Sigmoid colon (tissue), 7 donors: Measurements from ENCODE around the gene STARD9. TPM values are rescaled to one million over a fixed set of nuclear protein-coding genes. Genes with fewer than 3 reads are reported as not detected.

ENCODE experiments used
- DNase-seq: peaks from one replicate; pipeline ENCODE4 v3.0.0-alpha.2; 2019
- H3K27ac ChIP-seq, 4 donors: fragments of 200-600 bp; sonication (generic); one replicate each; pipeline ENCODE4 v1.5.1; 2016 to 2019; ENCODE audit warnings: mild to moderate bottlenecking in 1 of 4
- H3K27me3 ChIP-seq, 3 donors: fragments of 200-600 bp; sonication (generic); one replicate each; pipeline ENCODE4 v1.5.1; 2019; ENCODE audit warnings: mild to moderate bottlenecking in 1 of 3
- H3K36me3 ChIP-seq, 4 donors: fragments of 200-600 bp; sonication (generic); one replicate each; pipeline ENCODE4 v1.5.1; 2016 to 2019
- H3K4me1 ChIP-seq, 4 donors: fragments of 200-600 bp; sonication (generic); one replicate each; pipeline ENCODE4 v1.5.1; 2017 to 2019
- H3K4me3 ChIP-seq, 4 donors: fragments of 200-600 bp; sonication (generic); one replicate each; pipeline ENCODE4 v1.5.1; 2017 to 2019; ENCODE audit warnings: mild to moderate bottlenecking in 2 of 4, moderate library complexity in 1 of 4
- H3K9me3 ChIP-seq, 4 donors: fragments of 200-600 bp in 3 of 4; sonication (generic) in 3 of 4; one replicate each; pipeline versions ENCODE4 v1.5.1 to v1.6.1; 2013 to 2019
- EP300 ChIP-seq, 4 donors: sonication (generic); formaldehyde crosslinking; IDR thresholded peaks; one replicate each; pipeline ENCODE4 v1.6.1; 2017; ENCODE audit warnings: antibody characterized with exemption in 4 of 4
- POLR2A ChIP-seq, 2 donors: fragments of 450-650 bp; IDR thresholded peaks; one replicate each; pipeline ENCODE4 v1.6.1; 2016; ENCODE audit warnings: antibody characterized with exemption in 2 of 2, mild to moderate bottlenecking in 2 of 2, moderate library complexity in 2 of 2
- POLR2AphosphoS5 ChIP-seq, 4 donors: sonication (generic); formaldehyde crosslinking; IDR thresholded peaks; one replicate each; pipeline ENCODE4 v1.6.1; 2017; ENCODE audit warnings: antibody characterized with exemption in 4 of 4
- WGBS, 2 donors: extraction: QIAGEN DNeasy Blood & Tissue Kit; methylation state at CpG; one replicate each; pipeline ENCODE4 v1.1.7; 2013; 5-methylcytosine and 5-hydroxymethylcytosine counted together
- intact Hi-C: fragments of 100-400 bp; cut with DNase I; formaldehyde crosslinking; loops from one replicate; pipeline ENCODE4 v1.15.1; 2023
- polyA plus RNA-seq, 3 donors: library from polyadenylated mRNA; stranded (reverse); fragments of 200-250 nt; gene quantifications; one replicate each; pipeline ENCODE4 v1.2.3, GENCODE V29; 2013
- total RNA-seq, 4 donors: library from RNA; depleted of rRNA; stranded (reverse); fragments of >200 nt; gene quantifications; one replicate each; pipeline ENCODE4 v1.1.0, GENCODE V29; 2016
- TF ChIP-seq, protein P1 (sequence below), 4 experiments: fragments of 450-650 bp in 3 of 4; fragments of 200-600 bp in 1 of 4; IDR thresholded peaks; one replicate each; pipeline ENCODE4 v1.5.1; 2016 to 2019; ENCODE audit warnings: antibody characterized with exemption in 4 of 4, mild to moderate bottlenecking in 3 of 4, moderate library complexity in 2 of 4
- donor health status: healthy with polysubstance abuse.
- donor health status: Bipolar disorder and iron deficiency.
- donor health status: healthy.

Gene STARD9
- total and polyA plus RNA-seq, 7 donors = 0.60 to 125 (median 36.4) TPM

DNA sequence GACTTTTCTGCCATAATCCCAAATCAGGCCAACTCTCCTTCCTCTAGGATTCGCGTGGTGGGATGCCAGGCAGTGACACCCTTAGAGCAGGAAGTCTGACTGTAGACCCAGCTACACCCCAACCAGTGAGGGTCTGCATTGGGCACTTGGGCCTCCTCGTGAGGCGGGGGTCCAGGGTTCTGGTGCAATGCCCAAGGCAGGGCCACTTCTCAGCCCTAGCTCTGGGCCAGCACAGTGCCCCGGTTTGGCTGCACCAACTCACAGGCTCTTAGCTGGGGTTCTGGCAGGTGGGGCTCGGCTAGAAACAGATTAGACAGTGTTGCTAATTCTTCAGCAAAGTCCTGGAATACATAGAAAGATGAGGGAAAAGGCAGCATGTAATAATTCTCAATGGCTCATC, 148.9 kb downstream of the STARD9 start:
- H3K36me3 ChIP-seq = peaks cover 35 to 99% (median 70%) of the 10 kb centered on the region in 4 donors
- no peak for TF ChIP-seq EP300 (IDR thresholded peaks at IDR 0.05)
- TF ChIP-seq POLR2AphosphoS5 (IDR thresholded peaks at IDR 0.05) = no peak
- TF ChIP-seq, protein P1, sequence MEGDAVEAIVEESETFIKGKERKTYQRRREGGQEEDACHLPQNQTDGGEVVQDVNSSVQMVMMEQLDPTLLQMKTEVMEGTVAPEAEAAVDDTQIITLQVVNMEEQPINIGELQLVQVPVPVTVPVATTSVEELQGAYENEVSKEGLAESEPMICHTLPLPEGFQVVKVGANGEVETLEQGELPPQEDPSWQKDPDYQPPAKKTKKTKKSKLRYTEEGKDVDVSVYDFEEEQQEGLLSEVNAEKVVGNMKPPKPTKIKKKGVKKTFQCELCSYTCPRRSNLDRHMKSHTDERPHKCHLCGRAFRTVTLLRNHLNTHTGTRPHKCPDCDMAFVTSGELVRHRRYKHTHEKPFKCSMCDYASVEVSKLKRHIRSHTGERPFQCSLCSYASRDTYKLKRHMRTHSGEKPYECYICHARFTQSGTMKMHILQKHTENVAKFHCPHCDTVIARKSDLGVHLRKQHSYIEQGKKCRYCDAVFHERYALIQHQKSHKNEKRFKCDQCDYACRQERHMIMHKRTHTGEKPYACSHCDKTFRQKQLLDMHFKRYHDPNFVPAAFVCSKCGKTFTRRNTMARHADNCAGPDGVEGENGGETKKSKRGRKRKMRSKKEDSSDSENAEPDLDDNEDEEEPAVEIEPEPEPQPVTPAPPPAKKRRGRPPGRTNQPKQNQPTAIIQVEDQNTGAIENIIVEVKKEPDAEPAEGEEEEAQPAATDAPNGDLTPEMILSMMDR (IDR thresholded peaks at IDR 0.05) = no peak
- TF ChIP-seq POLR2A (IDR thresholded peaks at IDR 0.05) = no peak
- no peak overlapping the region for H3K27ac ChIP-seq
- intact Hi-C loops = no loop called here
- no peak overlapping the region for H3K4me3 ChIP-seq
- no peaks in the 10 kb centered on the region for H3K4me1 ChIP-seq
- DNase-seq = no peak
- no peaks in the 10 kb centered on the region for H3K9me3 ChIP-seq
- no peaks in the 10 kb centered on the region for H3K27me3 ChIP-seq
- 92 to 93% methylated on average over 6 of the region's 6 CpGs for WGBS, 2 donors

DNA sequence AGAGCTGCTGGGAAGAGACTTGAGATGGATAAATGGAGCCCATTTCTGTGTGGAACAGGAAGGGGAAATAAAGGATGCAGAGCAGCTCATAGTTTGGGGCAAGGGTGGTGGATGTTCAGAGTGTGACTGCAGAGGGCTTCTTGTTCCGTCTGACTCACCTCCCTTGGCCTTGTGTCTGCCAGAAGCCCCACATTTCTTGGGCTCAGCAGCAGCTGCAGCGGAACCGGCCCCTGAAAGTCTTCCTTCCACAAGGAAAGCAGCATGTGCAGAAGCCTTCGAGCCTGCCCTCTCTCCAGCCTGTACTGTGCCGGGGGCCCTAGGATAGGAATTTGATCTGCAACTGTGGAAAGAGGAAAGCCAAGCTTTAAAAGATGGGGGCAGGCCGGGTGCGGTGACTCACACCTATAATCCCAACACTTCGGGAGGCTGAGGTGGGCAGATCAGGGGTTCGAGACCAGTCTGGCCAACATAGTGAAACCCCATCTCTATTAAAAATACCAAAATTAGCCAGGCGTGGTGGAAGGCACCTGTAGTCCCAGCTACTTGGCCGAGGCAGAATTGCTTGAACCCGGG, 150.0 kb downstream of the STARD9 start:
- WGBS, 2 donors = 92 to 93% methylated on average over 12 of the region's 12 CpGs
- intact Hi-C loops = no loop called here
- Histone ChIP-seq H3K9me3 (no peaks in the 10 kb centered on the region), H3K36me3 (peaks cover 23 to 99% (median 67%) of the 10 kb centered on the region in 4 donors), H3K27ac (no peak overlapping the region), H3K4me1 (no peaks in the 10 kb centered on the region), H3K4me3 (no peak overlapping the region), H3K27me3 (no peaks in the 10 kb centered on the region)
- TF ChIP-seq, protein P1 (IDR thresholded peaks at IDR 0.05) = no peak
- no peak for TF ChIP-seq POLR2A (IDR thresholded peaks at IDR 0.05)
- no peak for TF ChIP-seq POLR2AphosphoS5 (IDR thresholded peaks at IDR 0.05)
- TF ChIP-seq EP300 (IDR thresholded peaks at IDR 0.05) = no peak
- peak; percentile 61 for DNase-seq

DNA sequence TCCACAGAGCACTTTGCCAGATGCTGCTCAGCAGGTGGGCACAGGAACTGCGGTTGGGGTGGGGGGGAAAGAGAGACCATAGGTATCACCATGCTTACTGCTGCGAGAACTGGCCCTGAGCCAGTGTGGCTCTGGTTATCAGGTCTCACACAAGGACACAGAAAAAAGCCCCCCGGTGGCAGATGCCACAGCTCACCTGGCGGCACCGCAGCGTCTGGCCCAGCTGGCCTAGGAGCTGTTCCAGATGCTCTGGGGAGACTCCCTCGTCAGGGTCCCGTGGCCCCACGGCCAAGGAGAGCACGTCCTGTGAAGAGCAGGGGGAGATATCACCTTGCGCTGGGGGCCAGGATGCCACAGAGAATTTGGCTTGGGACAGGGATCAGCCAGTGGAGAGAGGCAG, 150.7 kb downstream of the STARD9 start:
- no peak for DNase-seq
- 90 to 94% methylated on average over 11 of the region's 11 CpGs for WGBS, 2 donors
- no peaks in the 10 kb centered on the region for H3K9me3 ChIP-seq
- H3K4me1 ChIP-seq = no peaks in the 10 kb centered on the region
- peaks cover 22 to 99% (median 64%) of the 10 kb centered on the region in 4 donors for H3K36me3 ChIP-seq
- no peak overlapping the region for H3K4me3 ChIP-seq
- TF ChIP-seq POLR2AphosphoS5 (IDR thresholded peaks at IDR 0.05) (no peak), POLR2A (IDR thresholded peaks at IDR 0.05) (no peak), EP300 (IDR thresholded peaks at IDR 0.05) (no peak)
- TF ChIP-seq, protein P1 (IDR thresholded peaks at IDR 0.05) = no peak
- intact Hi-C loops = no loop called here
- H3K27me3 ChIP-seq = no peaks in the 10 kb centered on the region
- H3K27ac ChIP-seq = peak overlapping the region in 1 of 4 donors; percentile 2

DNA sequence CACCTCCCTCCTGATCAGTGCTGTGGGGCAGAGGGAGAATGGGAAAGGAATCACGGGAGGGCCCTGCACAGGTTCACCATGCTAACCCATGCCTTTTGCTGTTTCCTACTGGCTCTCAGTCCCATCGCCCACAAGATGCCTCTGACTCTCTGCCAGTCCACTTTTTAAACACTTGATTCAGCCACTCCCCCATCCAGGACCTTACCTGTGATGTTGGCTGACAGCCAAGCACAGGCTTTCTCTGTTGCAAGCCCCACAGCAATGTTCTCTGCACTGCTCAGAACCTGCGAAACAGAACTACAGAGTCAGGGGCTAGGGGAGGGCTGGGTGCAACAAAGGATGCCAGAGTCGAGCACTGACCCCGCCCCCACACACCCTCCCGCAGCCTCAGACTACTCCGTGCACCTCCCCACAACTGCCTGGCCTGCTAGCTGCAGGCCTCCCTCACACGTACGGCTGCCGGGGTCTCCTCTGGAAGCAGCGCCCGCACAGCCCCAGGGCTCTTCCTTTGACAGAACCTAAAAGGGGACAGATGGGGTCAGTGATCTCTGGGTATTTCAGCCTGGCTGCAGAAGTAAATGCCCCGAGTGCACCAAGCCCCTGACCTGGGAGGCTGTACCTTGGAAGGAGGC, 152.5 kb downstream of the STARD9 start:
- intact Hi-C loops = no loop called here
- TF ChIP-seq EP300 (IDR thresholded peaks at IDR 0.05) (no peak), POLR2A (IDR thresholded peaks at IDR 0.05) (no peak), POLR2AphosphoS5 (IDR thresholded peaks at IDR 0.05) (no peak)
- TF ChIP-seq, protein P1 (IDR thresholded peaks at IDR 0.05) = no peak
- Histone ChIP-seq H3K4me1 (no peaks in the 10 kb centered on the region), H3K27me3 (no peaks in the 10 kb centered on the region), H3K36me3 (peaks cover 26 to 100% (median 63%) of the 10 kb centered on the region in 4 donors), H3K9me3 (no peaks in the 10 kb centered on the region), H3K27ac (no peak overlapping the region), H3K4me3 (no peak overlapping the region)
- DNase-seq = no peak
- 86 to 91% methylated on average over 13 of the region's 13 CpGs for WGBS, 2 donors
